Stimulated activated CD8-positive, alpha-beta memory T cell treated with anti-CD3 and anti-CD28 coated beads, Interleukin-4, amount 100 ng/mL, for 1 hour (primary cell): ENCODE data around the gene IFITM2.
"Not testable (repeated sequence)": the region's sequence is repeated elsewhere in the genome, so short reads cannot be mapped to it uniquely, and the experiment has no call there.

Experiments used
- DNase-seq, 2 donors: peaks; one replicate each; pipeline ENCODE4 v3.0.0-alpha.2; 2020; ENCODE audit warnings: low read depth in 2 of 2, low spot score in 1 of 2

The IFITM2 gene

GRCh38 chr11:306645-307371, 808 bp upstream of the IFITM2 start:
- no peak for DNase-seq

- DNase-seq, result not testable (repeated sequence)
Measured at GRCh38 chr11:308740-309665, 1.4 kb downstream of the IFITM2 start.

DNA sequence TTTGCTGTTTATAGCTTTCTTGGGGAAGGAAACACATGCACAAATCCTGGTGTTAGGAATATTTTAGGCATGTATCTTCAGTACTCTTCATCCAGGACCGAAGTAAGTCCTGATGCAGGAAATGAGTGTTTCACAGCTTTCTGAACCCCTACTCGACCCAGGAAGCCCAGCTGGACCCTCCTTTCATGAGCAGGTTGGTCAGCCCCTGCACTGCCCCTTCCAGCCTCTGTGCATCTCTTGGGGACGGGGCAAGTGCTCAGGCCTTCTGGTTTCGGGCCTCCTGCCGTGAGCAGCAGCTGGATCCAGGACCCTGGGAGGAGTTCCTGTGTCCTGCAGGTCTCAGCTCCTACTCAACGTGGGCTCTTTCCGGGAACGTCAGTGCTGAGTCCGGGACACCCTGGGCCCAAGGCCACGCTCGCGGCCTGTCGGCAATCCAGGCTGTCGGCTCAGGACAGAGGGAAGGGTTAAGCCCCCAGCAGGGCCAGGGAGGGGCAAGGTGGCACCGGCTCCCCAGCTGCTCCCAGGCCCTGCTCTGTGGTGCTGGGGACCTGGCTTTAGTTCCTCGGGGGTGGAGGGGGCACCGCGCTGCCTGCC, 2.5 kb downstream of the IFITM2 start:
- DNase-seq, result not testable (repeated sequence)

DNA sequence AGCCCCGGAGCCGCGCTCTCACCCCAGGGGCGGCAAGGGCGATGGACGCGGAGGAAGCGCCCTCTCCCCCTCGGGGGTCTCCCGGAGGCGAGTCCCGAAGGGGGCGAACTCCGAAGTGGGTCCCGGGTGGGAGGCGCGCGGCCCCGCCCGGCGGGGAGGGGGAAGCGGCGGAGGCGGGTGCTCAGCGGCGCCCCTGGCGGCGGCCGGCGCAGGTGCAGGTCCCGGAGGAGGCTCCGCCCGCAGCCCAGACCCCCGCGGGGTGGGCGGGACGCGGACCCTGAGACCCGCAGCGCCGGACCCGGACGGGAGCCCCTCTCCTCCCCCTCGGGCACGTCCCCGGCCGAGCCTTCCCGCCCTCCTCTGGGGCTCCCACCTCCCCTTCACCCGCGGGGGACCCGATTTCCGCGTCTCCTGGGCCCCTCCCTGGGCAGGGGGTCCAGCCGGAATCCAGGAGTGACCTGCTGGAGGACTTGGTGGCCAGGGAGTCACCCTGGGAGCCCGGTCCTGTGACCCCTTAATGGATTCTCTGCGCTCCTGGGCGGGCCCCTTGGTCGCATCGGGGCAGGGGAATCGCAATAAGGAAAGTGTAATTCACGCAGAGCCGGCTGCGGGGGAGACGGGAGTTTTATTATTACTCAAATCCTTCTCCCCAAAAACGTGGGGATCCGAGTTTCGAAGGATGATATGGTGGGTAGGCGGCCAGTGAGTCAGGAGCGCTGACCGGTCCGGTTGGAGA, 3.6 kb downstream of the IFITM2 start:
- DNase-seq, result not testable (repeated sequence)

DNA sequence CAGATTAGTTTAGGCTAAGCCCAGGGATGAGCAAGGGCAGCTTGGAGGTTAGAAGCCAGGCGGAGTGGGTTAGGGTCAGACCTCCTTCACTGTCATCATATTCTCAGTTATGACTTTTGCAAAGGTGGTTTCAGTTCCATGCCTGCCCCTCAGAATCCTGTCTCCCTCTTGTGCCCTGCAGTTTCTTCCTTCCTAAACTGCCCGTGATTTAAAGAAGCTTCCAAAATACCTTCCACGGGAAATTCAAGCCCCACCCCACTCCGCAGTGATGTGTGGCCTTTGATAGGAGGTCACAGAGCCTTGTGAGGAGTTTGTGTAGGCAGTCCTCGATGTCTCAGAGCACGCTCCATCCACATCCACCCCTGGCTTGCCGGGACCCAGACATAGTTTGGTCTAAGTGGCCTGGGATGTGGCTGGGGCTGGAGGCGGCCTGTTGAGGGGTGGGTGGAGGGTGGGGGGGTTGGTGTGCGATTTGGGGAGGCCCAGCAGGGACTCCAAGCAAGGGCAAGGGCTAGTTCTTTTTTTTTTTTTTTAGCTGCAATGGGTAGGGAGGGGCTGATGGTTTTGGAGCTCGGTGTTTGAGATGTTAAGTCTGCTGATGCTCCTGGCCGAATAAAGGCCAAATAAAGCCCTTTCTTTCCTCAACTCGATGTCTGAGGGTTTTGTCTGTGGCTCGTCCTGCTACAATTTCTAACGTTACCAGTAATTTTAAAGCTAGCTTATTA, 4.6 kb downstream of the IFITM2 start:
- no peak for DNase-seq

DNA sequence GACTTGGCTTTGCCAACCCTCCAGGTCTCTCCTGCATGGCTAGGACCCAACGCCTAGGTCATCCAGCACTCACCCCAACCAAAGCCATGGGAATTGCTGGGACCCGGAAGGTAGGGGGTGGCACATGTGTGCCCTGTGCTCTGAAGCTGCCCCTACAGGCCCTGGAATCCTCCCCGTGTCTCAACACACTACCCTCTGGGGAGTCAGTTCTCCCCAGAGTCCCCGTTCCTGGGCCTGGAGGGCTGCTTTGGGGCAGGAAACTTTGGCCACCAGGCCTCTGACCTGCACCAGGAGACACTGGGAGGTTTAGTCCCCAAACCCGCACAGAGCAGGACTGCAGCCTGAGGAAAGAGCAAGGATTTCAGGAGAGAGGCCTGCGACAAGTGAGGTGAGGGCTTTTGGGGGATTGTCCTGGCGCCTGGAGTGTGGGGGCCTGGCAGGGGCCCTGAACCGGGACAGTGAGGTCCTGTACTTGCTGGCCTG, 5.7 kb downstream of the IFITM2 start:
- DNase-seq, result no peak

DNA sequence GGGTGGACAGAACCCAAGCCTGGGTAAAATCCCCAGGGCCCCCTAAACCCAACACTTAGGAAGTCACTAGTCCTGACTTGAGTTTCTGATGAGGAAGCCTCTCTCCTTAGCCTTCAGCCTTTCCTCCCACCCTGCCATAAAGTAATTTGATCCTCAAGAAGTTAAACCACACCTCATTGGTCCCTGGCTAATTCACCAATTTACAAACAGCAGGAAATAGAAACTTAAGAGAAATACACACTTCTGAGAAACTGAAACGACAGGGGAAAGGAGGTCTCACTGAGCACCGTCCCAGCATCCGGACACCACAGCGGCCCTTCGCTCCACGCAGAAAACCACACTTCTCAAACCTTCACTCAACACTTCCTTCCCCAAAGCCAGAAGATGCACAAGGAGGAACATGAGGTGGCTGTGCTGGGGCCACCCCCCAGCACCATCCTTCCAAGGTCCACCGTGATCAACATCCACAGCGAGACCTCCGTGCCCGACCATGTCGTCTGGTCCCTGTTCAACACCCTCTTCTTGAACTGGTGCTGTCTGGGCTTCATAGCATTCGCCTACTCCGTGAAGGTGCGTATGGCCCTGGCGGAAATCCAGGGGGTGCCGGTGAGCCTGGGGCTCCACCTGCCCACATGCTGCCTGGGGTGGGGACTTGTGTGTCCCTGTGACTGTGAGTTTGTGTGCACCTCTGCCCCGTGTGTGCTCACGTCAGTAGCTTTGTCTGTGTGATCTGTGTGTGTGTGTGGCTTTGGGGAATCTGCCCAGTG, 6.4 kb downstream of the IFITM2 start, which contains the start of gene IFITM1:
TSS of gene IFITM1 (plus strand) at position 254 of the 767 bp plus-strand sequence. CDS start at position 385, 131 bp downstream.
- DNase-seq, result no peak

DNA sequence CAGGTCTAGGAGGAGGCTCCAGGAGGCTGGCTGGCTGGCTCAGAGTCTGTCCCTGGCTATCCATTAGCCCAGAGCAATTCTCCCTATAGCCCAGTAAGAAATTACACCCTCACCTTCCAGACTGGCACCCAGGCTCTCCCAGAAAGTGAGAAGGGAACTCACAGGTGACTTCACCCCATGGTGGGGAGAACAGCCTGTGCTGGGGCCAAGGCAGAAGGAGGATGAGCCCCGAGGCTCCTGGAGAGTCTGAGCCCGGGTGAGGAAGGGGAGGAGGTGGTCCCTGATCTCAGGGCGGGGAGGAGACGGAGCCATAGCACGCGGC, 6.9 kb downstream of the IFITM2 start:
- not testable (repeated sequence) for DNase-seq

DNA sequence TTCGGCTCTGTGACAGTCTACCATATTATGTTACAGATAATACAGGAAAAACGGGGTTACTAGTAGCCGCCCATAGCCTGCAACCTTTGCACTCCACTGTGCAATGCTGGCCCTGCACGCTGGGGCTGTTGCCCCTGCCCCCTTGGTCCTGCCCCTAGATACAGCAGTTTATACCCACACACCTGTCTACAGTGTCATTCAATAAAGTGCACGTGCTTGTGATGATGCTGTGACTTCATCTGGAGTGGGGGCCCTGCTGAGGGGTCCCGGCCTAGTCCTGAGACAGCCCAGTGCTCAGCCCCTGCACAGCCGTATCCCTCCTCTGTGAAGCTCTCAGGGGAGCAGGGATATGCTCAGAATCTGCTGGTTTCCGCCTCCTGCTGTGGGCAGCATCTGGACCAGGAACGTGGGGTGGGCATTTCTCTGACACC, 7.5 kb downstream of the IFITM2 start:
- no peak for DNase-seq

- no peak for DNase-seq
Measured at GRCh38 chr11:315516-315994, 7.9 kb downstream of the IFITM2 start.

- DNase-seq, result no peak
Measured at GRCh38 chr11:316031-316701, 8.6 kb downstream of the IFITM2 start.

DNA sequence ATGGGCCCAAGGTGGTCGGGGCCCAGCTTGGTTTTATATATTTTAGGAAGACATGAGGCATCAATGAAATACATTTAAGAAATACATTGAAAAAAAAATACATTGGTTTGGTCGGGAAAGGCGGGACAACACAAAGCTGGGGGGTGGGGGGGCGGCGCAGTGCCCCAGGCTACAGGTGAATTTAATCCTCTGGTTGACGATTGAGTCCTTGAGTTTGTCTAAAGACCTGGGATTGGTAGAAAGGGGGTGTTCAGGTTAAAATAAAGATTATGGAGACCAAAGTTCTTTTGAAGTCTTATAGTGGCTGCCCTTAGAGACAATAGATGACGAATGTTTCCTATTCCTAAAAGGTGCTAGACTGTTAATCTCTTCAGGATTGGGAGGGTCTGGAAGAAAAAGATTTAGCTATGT, 9.3 kb downstream of the IFITM2 start:
- DNase-seq, result no peak

DNA sequence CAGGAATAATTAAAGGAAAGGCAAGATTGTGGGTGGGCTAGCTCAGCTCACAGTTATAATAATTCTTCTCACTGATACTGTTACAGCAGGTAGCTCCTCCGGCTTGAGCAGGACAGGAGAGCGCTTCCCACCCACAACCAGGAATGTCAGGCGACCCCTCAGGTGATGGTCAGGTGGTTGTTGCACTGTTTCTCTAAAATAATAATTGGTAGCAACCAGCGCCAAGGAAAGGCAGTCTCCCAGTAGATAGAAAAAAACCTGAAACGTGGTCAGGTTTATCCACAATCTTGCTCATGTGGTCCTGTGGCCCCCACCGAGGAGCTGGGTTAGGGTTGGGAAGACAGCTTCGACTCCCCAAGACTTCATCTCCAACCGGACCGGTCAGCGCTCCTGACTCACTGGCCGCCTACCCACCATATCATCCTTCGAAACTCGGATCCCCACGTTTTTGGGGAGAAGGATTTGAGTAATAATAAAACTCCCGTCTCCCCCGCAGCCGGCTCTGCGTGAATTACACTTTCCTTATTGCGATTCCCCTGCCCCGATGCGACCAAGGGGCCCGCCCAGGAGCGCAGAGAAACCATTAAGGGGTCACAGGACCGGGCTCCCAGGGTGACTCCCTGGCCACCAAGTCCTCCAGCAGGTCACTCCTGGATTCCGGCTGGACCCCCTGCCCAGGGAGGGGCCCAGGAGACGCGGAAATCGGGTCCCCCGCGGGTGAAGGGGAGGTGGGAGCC, 10.2 kb downstream of the IFITM2 start:
- not testable (repeated sequence) for DNase-seq

GRCh38 chr11:318405-319120, 10.9 kb downstream of the IFITM2 start:
- DNase-seq, result not testable (repeated sequence)

GRCh38 chr11:319121-319887, 11.7 kb downstream of the IFITM2 start:
- not testable (repeated sequence) for DNase-seq

DNA sequence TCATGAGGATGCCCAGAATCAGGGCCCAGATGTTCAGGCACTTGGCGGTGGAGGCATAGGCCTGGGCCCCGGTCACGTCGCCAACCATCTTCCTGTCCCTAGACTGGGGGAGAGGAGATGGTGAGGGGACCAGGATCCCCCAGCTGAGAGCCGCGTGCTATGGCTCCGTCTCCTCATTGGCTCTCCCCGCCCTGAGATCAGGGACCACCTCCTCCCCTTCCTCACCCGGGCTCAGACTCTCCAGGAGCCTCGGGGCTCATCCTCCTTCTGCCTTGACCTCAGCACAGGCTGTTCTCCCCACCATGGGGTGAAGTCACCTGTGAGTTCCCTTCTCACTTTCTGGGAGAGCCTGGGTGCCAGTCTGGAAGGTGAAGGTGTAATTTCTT, 12.3 kb downstream of the IFITM2 start:
- not testable (repeated sequence) for DNase-seq

DNA sequence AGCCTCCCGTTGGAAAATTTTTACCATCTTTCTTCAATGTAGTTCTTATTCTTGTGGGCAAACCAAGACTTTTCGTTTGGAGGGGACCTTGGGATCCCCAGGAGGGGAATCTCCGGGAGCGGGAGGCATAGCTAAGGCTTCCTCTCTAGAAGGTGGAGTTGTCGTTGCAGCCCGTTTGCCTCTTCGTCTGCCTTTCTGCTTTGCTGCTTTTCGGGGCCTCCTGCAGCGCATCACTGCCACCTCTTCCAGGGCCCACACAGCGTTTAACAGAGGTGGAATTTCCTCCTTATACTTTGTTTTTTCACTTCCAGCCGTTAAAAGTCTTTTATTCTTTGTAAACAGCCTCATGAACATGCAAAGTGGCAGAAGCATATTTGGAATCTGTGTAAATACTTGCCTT, 16.5 kb downstream of the IFITM2 start:
- no peak for DNase-seq
